ENCODE results near the gene LRRC49.

The LRRC49 gene

GRCh38 chr15:71055461-71055860, 162.8 kb downstream of the LRRC49 start:
- no peak for DNase-seq

GRCh38 chr15:71056111-71056510, 163.5 kb downstream of the LRRC49 start:
- DNase-seq: no peak

GRCh38 chr15:71057143-71057542, 164.5 kb downstream of the LRRC49 start:
- DNase-seq: no peak

GRCh38 chr15:71057581-71057980, 165.0 kb downstream of the LRRC49 start:
- no peak for DNase-seq

- no peak for DNase-seq
Measured at GRCh38 chr15:71060983-71061382, 168.4 kb downstream of the LRRC49 start.

GRCh38 chr15:71066983-71067382, 174.4 kb downstream of the LRRC49 start:
- no peak for DNase-seq

- no peak for DNase-seq
Measured at GRCh38 chr15:71069693-71070092, 177.1 kb downstream of the LRRC49 start.

GRCh38 chr15:71071529-71071928, 178.9 kb downstream of the LRRC49 start:
- DNase-seq: no peak

GRCh38 chr15:71072423-71072822, 179.8 kb downstream of the LRRC49 start:
- no peak for DNase-seq

- no peak for DNase-seq
Measured at GRCh38 chr15:71078506-71079207, 186.0 kb downstream of the LRRC49 start.

GRCh38 chr15:71079208-71080044, 186.8 kb downstream of the LRRC49 start:
- no peak for DNase-seq

GRCh38 chr15:71080166-71080565, 187.5 kb downstream of the LRRC49 start:
- DNase-seq: no peak

- DNase-seq: no peak
Measured at GRCh38 chr15:71080705-71081104, 188.1 kb downstream of the LRRC49 start.

GRCh38 chr15:71082803-71083202, 190.2 kb downstream of the LRRC49 start:
- DNase-seq: no peak

- DNase-seq: no peak
Measured at GRCh38 chr15:71083349-71083748, 190.7 kb downstream of the LRRC49 start.

GRCh38 chr15:71084264-71084663, 191.6 kb downstream of the LRRC49 start:
- no peak for DNase-seq

- DNase-seq: no peak
Measured at GRCh38 chr15:71085809-71086208, 193.2 kb downstream of the LRRC49 start.

GRCh38 chr15:71088155-71088554, 195.5 kb downstream of the LRRC49 start:
- no peak for DNase-seq

- no peak for DNase-seq
Measured at GRCh38 chr15:71088683-71089082, 196.1 kb downstream of the LRRC49 start.

GRCh38 chr15:71089801-71090200, 197.2 kb downstream of the LRRC49 start:
- DNase-seq: no peak

GRCh38 chr15:71091601-71092000, 199.0 kb downstream of the LRRC49 start:
- DNase-seq: no peak

GRCh38 chr15:71092056-71092600, 199.5 kb downstream of the LRRC49 start:
- no peak for DNase-seq

GRCh38 chr15:71093054-71094024, 200.7 kb downstream of the LRRC49 start:
- no peak for DNase-seq

Measured in NCI-H524 (cell line).